GM23338 (cell line): ENCODE results near the gene ZNF45. TPM values are rescaled to one million over a fixed set of nuclear protein-coding genes. Genes with fewer than 3 reads are reported as not detected.

Source experiments
- ATAC-seq: fragments of 200-7000 bp; cut with Tn5 transposase; 3 replicates; pipeline ENCODE4 v1.9.1; 2020
- DNase-seq: peaks from one replicate; pipeline ENCODE4 v3.0.0-alpha.2; 2015; ENCODE audit warnings: low spot score
- H2AFZ ChIP-seq: fragments of 200-600 bp; sonication (generic); 2 replicates; pipeline ENCODE4 v1.8.0; 2016; ENCODE audit warnings: antibody characterized with exemption, mild to moderate bottlenecking, moderate library complexity
- H3F3A ChIP-seq: fragments of 200-600 bp; sonication (generic); replicated peaks from 2 replicates; pipeline ENCODE4 v1.8.0; 2017; ENCODE audit warnings: antibody characterized with exemption, mixed run types, low read depth
- H3K27ac ChIP-seq: fragments of 200-600 bp; sonication (generic); 2 replicates; pipeline ENCODE4 v1.6.1; 2016; ENCODE audit warnings: low read depth
- H3K27me3 ChIP-seq: fragments of 200-600 bp; sonication (generic); 2 replicates; pipeline ENCODE4 v1.8.0; 2016; ENCODE audit warnings: mild to moderate bottlenecking, mixed run types, moderate library complexity; ENCODE audit not compliant: insufficient read depth
- H3K36me3 ChIP-seq: fragments of 200-600 bp; sonication (generic); 2 replicates; pipeline ENCODE4 v1.8.0; 2016; ENCODE audit warnings: mild to moderate bottlenecking; ENCODE audit not compliant: insufficient read depth
- H3K4me1 ChIP-seq: fragments of 200-600 bp; sonication (generic); 2 replicates; pipeline ENCODE4 v1.8.0; 2016; ENCODE audit warnings: mild to moderate bottlenecking, moderate library complexity; ENCODE audit not compliant: insufficient read depth
- H3K4me2 ChIP-seq: fragments of 200-600 bp; sonication (generic); 2 replicates; pipeline ENCODE4 v1.7.1; 2017; ENCODE audit warnings: mixed run types
- H3K4me3 ChIP-seq: fragments of 200-600 bp; sonication (generic); 2 replicates; pipeline ENCODE4 v1.6.1; 2016; ENCODE audit warnings: mixed run types
- H3K79me2 ChIP-seq: fragments of 200-600 bp; sonication (generic); replicated peaks from 2 replicates; pipeline ENCODE4 v1.8.0; 2017; ENCODE audit warnings: mild to moderate bottlenecking; ENCODE audit not compliant: insufficient read depth
- H3K9me2 ChIP-seq: fragments of 200-600 bp; sonication (generic); 2 replicates; pipeline ENCODE4 v1.8.0; 2017; ENCODE audit not compliant: insufficient read depth
- H4K20me1 ChIP-seq: fragments of 200-600 bp; sonication (generic); replicated peaks from 2 replicates; pipeline ENCODE4 v1.8.0; 2017; ENCODE audit warnings: mild to moderate bottlenecking; ENCODE audit not compliant: insufficient read depth
- H3K27ac Mint-ChIP-seq: 2 replicates; pipeline ENCODE4 v1.8.0; 2020; ENCODE audit warnings: inconsistent platforms, mild to moderate bottlenecking, moderate library complexity, mixed read lengths
- H3K27me3 Mint-ChIP-seq: 3 replicates; pipeline ENCODE4 v1.8.0; 2022; ENCODE audit warnings: low read depth, mild to moderate bottlenecking, moderate library complexity, mixed read lengths, inconsistent platforms; ENCODE audit not compliant: insufficient read depth, poor library complexity
- H3K36me3 Mint-ChIP-seq: 3 replicates; pipeline ENCODE4 v1.8.0; 2021; ENCODE audit warnings: low read depth, mild to moderate bottlenecking, inconsistent platforms, moderate library complexity, mixed read lengths
- H3K4me1 Mint-ChIP-seq: 3 replicates; pipeline ENCODE4 v1.8.0; 2020; ENCODE audit warnings: mild to moderate bottlenecking, inconsistent platforms, mixed read lengths
- H3K4me3 Mint-ChIP-seq: 3 replicates; pipeline ENCODE4 v1.8.0; 2021; ENCODE audit warnings: moderate library complexity, mild to moderate bottlenecking, inconsistent platforms, mixed read lengths
- H3K9me3 Mint-ChIP-seq: 3 replicates; pipeline ENCODE4 v1.8.0; 2020; ENCODE audit warnings: moderate library complexity, mild to moderate bottlenecking, inconsistent platforms, mixed read lengths
- CREB1 ChIP-seq: fragments of 250-450 bp; sonication (Bioruptor Pico); IDR thresholded peaks from 2 replicates; pipeline ENCODE4 v1.5.0; 2020; ENCODE audit warnings: low read depth, mild to moderate bottlenecking, moderate library complexity
- CTCF ChIP-seq, 2 experiments: fragments of 200-600 bp in 1 of 2; sonication (generic) in 1 of 2; conservative IDR thresholded peaks; 2 replicates each; pipeline versions ENCODE4 v1.5.1 to v1.6.1; 2016 to 2017; ENCODE audit warnings: antibody characterized with exemption in 2 of 2, low read depth in 2 of 2, mild to moderate bottlenecking in 2 of 2, moderate library complexity in 1 of 2
- EZH2 ChIP-seq: fragments of 200-600 bp; sonication (generic); IDR thresholded peaks from one replicate; pipeline ENCODE4 v1.8.0; 2017; ENCODE audit warnings: antibody characterized with exemption, mild to moderate bottlenecking, low read depth; ENCODE audit not compliant: unreplicated experiment
- JUNB ChIP-seq: IDR thresholded peaks from one replicate; pipeline ENCODE4 v1.6.1; 2016; ENCODE audit warnings: antibody characterized with exemption; ENCODE audit not compliant: unreplicated experiment
- NANOG ChIP-seq: IDR thresholded peaks from 2 replicates; pipeline ENCODE4 v1.6.1; 2016; ENCODE audit warnings: antibody characterized with exemption, borderline replicate concordance
- POLR2AphosphoS5 ChIP-seq: IDR thresholded peaks from 2 replicates; pipeline ENCODE4 v1.6.1; 2016; ENCODE audit warnings: antibody characterized with exemption, low read depth
- REST ChIP-seq: IDR thresholded peaks from one replicate; pipeline ENCODE4 v1.6.1; 2018; ENCODE audit warnings: antibody characterized with exemption; ENCODE audit not compliant: unreplicated experiment
- ZNF114 ChIP-seq: fragments of 250-450 bp; sonication (Bioruptor Pico); IDR thresholded peaks from 2 replicates; pipeline ENCODE4 v1.5.0; 2020; ENCODE audit warnings: mild to moderate bottlenecking, moderate library complexity
- ZNF331 ChIP-seq: fragments of 250-450 bp; sonication (Bioruptor Pico); IDR thresholded peaks from 2 replicates; pipeline ENCODE4 v1.5.0; 2020; ENCODE audit warnings: low read depth, mild to moderate bottlenecking, moderate library complexity
- polyA plus RNA-seq: library from polyadenylated mRNA; unstranded; fragments of >200 nt; fragmentation: Nextera tagmentation; extraction: Ambion mirVana; gene quantifications from 2 replicates; pipeline ENCODE4 v1.2.1, GENCODE V29; 2016
- total RNA-seq: library from RNA; depleted of rRNA; stranded (reverse); fragments of >200 nt; shearing (Covaris generic); gene quantifications from 2 replicates; pipeline ENCODE4 v1.2.3, GENCODE V29; 2014
- TF ChIP-seq, protein P1 (sequence below): IDR thresholded peaks from 2 replicates; pipeline ENCODE4 v1.6.1; 2016; ENCODE audit warnings: antibody characterized with exemption

ZNF45 gene
- total and polyA plus RNA-seq, 2 experiments from 2014 or later, result 3.3 to 9.6 TPM

DNA sequence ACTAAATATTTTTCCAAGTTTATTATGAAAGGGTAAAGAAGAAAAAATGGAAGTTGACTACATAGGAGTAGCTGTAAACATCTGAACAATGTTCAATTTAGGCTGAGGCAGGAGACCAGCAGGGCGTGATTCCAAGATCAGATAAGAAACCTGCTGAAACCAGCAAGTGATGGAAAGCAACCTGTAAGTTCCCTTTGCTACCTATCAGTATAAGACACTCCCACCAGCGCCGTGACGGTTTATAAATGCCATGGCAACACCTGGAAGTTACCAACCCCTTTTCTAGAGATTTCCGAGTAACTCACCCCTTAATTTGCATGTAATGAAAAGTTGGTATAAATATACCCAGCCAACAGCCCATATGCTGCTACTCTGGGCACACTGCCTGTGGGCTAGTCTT, 1.1 kb upstream of the ZNF45 start:
- ATAC-seq, result no peak
- peaks cover 7% of the 10 kb centered on the region; the same call in 2 of the 3 replicates for H3K4me1 Mint-ChIP-seq
- H3K27me3 Mint-ChIP-seq, result peaks cover 8% of the 10 kb centered on the region
- peak overlapping the region; percentile 70 for H3K4me3 ChIP-seq
- H3K36me3 Mint-ChIP-seq, result peaks cover 14% of the 10 kb centered on the region; the same call in 2 of the 3 replicates
- 0 out of 2 replicates have a peak, but pooled peaks cover 7% of the 10 kb centered on the region for H3K9me2 ChIP-seq
- H3K4me3 Mint-ChIP-seq, result no peak overlapping the region; the same call in 2 of the 3 replicates
- peak; percentile 43 for DNase-seq
- H4K20me1 ChIP-seq, result peaks cover 3% of the 10 kb centered on the region; the same call in 1 of the 2 replicates
- H3K9me3 Mint-ChIP-seq, result peaks cover 17% of the 10 kb centered on the region
- H3F3A ChIP-seq, result no peaks in the 10 kb centered on the region
- no peak for TF ChIP-seq REST
- no peak for TF ChIP-seq POLR2AphosphoS5
- TF ChIP-seq, protein P1, sequence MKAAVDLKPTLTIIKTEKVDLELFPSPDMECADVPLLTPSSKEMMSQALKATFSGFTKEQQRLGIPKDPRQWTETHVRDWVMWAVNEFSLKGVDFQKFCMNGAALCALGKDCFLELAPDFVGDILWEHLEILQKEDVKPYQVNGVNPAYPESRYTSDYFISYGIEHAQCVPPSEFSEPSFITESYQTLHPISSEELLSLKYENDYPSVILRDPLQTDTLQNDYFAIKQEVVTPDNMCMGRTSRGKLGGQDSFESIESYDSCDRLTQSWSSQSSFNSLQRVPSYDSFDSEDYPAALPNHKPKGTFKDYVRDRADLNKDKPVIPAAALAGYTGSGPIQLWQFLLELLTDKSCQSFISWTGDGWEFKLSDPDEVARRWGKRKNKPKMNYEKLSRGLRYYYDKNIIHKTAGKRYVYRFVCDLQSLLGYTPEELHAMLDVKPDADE, result no peak
- peaks cover 6% of the 10 kb centered on the region for H3K36me3 ChIP-seq
- peaks cover 13% of the 10 kb centered on the region for H3K79me2 ChIP-seq
- no peak overlapping the region for H3K27ac Mint-ChIP-seq
- H3K4me1 ChIP-seq, result peaks cover 9% of the 10 kb centered on the region; the same call in 1 of the 2 replicates
- no peak overlapping the region for H3K27ac ChIP-seq
- H2AFZ ChIP-seq, result peak overlapping the region; percentile 84
- H3K4me2 ChIP-seq, result peak overlapping the region; percentile 83
- H3K27me3 ChIP-seq, result no peaks in the 10 kb centered on the region

DNA sequence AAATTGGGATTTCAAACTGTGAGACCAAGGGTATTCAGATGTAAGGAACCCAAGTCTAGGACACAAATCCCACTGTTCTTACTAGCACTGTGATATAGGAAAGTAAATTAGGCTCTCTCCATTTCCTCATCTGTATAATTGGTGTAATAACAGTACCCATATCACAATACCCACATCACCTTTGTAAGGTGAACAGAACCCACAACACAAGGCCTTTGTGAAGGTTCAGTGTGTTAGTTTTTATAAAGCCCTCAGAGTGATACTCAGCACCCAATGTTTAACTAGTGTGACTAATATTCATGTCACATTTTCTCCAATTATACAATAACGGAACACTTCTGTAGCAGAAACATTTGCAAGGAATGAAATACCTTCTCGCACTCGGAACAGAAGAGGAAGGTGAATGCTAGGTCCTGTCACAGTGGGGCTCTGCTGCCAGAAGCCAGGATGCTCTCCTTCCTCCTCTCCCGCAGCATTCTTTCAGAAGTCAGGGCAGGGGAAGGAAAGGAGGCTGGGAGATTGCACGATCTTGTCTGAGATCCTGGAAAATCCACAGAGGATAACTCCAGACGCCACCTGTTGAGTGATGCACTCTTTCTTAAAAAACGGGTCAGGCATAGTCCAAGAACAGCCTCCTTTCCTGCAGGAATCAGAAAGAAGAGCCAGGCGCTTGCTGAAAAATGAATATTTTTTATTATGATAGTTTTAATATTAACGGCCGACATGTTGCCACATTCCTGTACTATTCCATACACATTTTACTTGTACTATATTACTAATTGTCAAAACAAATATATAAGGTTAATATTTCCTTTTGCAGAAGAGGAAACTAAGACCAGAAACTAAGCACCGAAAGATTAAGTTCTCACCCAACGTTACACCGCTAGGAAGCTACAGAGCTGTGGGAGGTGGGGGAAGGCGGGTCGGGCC, 762 bp downstream of the ZNF45 start:
- 0 out of 2 replicates have a peak, but pooled peaks cover 7% of the 10 kb centered on the region for H3K9me2 ChIP-seq
- no peak overlapping the region for H3K27ac ChIP-seq
- peak overlapping the region; percentile 70 for H3K4me3 ChIP-seq
- H4K20me1 ChIP-seq, result peaks cover 3% of the 10 kb centered on the region; the same call in 1 of the 2 replicates
- peaks cover 9% of the 10 kb centered on the region; the same call in 1 of the 2 replicates for H3K4me1 ChIP-seq
- Mint-ChIP-seq H3K4me3 (peak overlapping the region; percentile 97), H3K27me3 (peaks cover 6% of the 10 kb centered on the region), H3K27ac (peak overlapping the region; percentile 96), H3K36me3 (peaks cover 31% of the 10 kb centered on the region), H3K4me1 (peaks cover 7% of the 10 kb centered on the region; the same call in 2 of the 3 replicates), H3K9me3 (peaks cover 3% of the 10 kb centered on the region; the same call in 2 of the 3 replicates)
- DNase-seq, result peak; percentile 6
- no peaks in the 10 kb centered on the region for H3K27me3 ChIP-seq
- peaks cover 6% of the 10 kb centered on the region for H3K36me3 ChIP-seq
- H3K4me2 ChIP-seq, result peak overlapping the region; percentile 83
- peak; percentile 13; the same call in 2 of the 3 replicates for ATAC-seq
- H3F3A ChIP-seq, result no peaks in the 10 kb centered on the region
- peaks cover 13% of the 10 kb centered on the region for H3K79me2 ChIP-seq
- H2AFZ ChIP-seq, result peak overlapping the region; percentile 93
- TF ChIP-seq CREB1 (CRISPR knock-in tag) (no peak), NANOG (no peak), ZNF114 (CRISPR knock-in tag) (no peak), CTCF (conservative IDR thresholded peaks at IDR 0.05; ENCODE audit: low read depth in 2 of 2) (no peak), EZH2 (no peak), REST (no peak), POLR2AphosphoS5 (no peak), JUNB (no peak), ZNF331 (CRISPR knock-in tag) (no peak)
- TF ChIP-seq, protein P1, result no peak
